T-helper 17 cell (primary cell): ENCODE measurements around the gene APLP1. TPM values are rescaled to one million over a fixed set of nuclear protein-coding genes. Genes with fewer than 3 reads are reported as not detected.
"Not testable (repeated sequence)": the region's sequence is repeated elsewhere in the genome, so short reads cannot be mapped to it uniquely, and the experiment has no call there.

Experiments used
- ATAC-seq: fragments of 150-1000 bp; cut with Tn5 transposase; 2 replicates; pipeline ENCODE4 v1.10.0; 2021; ENCODE audit warnings: mild to moderate bottlenecking, moderate library complexity
- DNase-seq, 3 donors: peaks; one replicate each; pipeline versions ENCODE4 v3.0.0 to v3.0.0-alpha.2; 2020 to 2021
- H3K9me3 ChIP-seq: one replicate; pipeline ENCODE4 v1.7.0; 2013; ENCODE audit warnings: low read length, mild to moderate bottlenecking; ENCODE audit not compliant: control insufficient read depth, poor library complexity, severe bottlenecking
- H3K27ac Mint-ChIP-seq: one replicate; pipeline ENCODE4 v1.8.0; 2022; ENCODE audit warnings: mild to moderate bottlenecking, moderate library complexity, mixed read lengths
- H3K27me3 Mint-ChIP-seq: one replicate; pipeline ENCODE4 v1.8.0; 2022; ENCODE audit warnings: mixed read lengths
- H3K36me3 Mint-ChIP-seq: one replicate; pipeline ENCODE4 v1.8.0; 2022; ENCODE audit warnings: low read depth, mixed read lengths
- H3K4me1 Mint-ChIP-seq: one replicate; pipeline ENCODE4 v1.8.0; 2022; ENCODE audit warnings: mild to moderate bottlenecking, mixed read lengths
- H3K4me3 Mint-ChIP-seq: one replicate; pipeline ENCODE4 v1.8.0; 2022; ENCODE audit warnings: mild to moderate bottlenecking, moderate library complexity, mixed read lengths
- total RNA-seq, 4 donors: library from RNA in 2 of 4; stranded (reverse) in 2 of 4; gene quantifications; one replicate each; pipeline ENCODE4 v1.2.3 and lab custom pipeline; 2022 to 2026

Gene APLP1
- total RNA-seq, 2 donors from 2014 or later = not detected

DNA sequence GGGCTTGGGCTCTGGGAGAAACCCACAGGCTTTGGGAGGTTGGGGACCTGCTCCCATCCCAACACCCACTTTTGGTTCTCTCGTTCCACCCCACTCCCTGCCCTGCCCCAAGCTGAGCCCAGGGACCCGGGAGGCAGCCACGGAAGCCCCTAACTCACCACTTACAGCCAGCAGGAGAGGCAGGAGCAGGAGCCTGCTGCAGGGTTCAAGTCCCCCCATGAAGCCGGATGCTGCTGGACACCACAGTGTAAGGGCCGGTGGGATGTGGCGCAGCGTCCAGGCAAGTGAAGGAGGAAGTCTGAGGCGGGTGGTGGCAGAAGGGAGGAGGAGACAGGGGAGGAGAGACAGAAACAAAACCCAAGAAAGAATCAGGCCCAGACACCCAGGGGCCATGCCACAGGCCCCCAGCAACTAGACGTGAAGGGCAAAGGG is 39.7 kb downstream of the APLP1 start, which contains the start of gene TYROBP:
TSS of gene TYROBP (minus strand) at position 286 of the 432 bp plus-strand sequence. CDS start at position 219, 67 bp downstream.
- no peak within 1 kb of the TSS for H3K27ac Mint-ChIP-seq
- peak within 1 kb of the TSS; percentile 19 for H3K4me3 Mint-ChIP-seq
- DNase-seq = no peak
- no peak for ATAC-seq
- no peaks in the 10 kb centered on the region for H3K27me3 Mint-ChIP-seq
- peaks cover 22% of the 10 kb centered on the region for H3K4me1 Mint-ChIP-seq
- H3K9me3 ChIP-seq = no peaks in the 10 kb centered on the region
- peaks cover 3% of the 10 kb centered on the region for H3K36me3 Mint-ChIP-seq

DNA sequence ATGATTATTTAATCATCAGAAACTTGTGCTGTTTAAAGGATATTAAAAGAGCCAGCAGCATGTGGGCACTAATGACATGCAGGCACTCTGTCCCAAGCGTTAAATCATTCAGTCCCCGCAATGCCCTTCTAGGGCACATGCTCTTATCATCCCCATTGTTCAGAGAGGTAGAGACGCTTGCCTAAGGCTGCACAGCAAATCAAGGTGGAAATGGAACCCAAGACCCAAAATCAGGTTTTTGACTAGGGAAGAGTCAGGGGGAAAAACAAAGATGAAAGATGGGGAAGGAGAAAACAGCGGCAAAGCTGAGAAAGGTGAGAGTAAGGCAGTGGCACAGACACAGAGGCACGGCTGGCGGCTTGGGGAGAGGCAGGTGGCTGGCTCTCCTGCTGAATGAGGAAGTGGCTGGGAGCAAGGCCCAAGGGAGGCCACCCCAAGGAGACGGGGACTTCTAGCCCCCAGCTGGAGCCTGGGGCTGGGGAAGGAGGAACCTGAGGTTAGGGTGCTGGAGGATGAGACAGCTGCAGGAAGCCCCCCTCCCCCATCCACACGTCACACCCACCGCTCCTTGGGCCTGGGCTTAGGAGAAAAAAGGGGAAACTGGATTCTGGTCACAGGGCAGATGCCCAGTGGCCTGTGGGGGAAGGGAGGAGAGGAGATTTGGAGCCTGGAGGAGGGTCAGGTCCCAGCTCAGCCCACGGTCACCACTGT is 40.8 kb downstream of the APLP1 start:
- no peak overlapping the region for H3K27ac Mint-ChIP-seq
- H3K4me3 Mint-ChIP-seq = peak overlapping the region; percentile 19
- no peaks in the 10 kb centered on the region for H3K36me3 Mint-ChIP-seq
- H3K27me3 Mint-ChIP-seq = no peaks in the 10 kb centered on the region
- H3K4me1 Mint-ChIP-seq = peaks cover 13% of the 10 kb centered on the region
- ATAC-seq (peak; percentile 80), DNase-seq (no peak)
- H3K9me3 ChIP-seq = no peaks in the 10 kb centered on the region

DNA sequence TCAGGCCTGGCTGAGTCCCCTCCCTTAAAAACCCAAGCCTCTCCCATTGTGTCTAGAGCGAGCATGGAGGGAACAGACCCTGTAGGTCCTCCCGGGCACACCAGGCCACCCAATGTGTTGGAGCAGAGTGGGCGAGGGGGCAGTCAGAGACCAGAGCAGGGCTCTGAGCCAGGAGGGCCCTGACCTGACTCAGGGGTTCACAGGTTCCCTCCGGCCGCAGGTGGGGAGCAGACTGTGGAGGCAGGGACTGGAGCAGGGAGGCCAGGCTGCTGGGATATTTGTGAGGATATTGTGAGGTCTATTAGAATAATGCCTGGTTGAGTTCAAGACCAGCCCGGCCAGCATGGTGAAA is 41.3 kb downstream of the APLP1 start:
- Mint-ChIP-seq H3K36me3 (no peaks in the 10 kb centered on the region), H3K27ac (no peak overlapping the region), H3K4me3 (no peak overlapping the region), H3K4me1 (peaks cover 8% of the 10 kb centered on the region), H3K27me3 (no peaks in the 10 kb centered on the region)
- DNase-seq (no peak), ATAC-seq (no peak)
- H3K9me3 ChIP-seq = no peaks in the 10 kb centered on the region

DNA sequence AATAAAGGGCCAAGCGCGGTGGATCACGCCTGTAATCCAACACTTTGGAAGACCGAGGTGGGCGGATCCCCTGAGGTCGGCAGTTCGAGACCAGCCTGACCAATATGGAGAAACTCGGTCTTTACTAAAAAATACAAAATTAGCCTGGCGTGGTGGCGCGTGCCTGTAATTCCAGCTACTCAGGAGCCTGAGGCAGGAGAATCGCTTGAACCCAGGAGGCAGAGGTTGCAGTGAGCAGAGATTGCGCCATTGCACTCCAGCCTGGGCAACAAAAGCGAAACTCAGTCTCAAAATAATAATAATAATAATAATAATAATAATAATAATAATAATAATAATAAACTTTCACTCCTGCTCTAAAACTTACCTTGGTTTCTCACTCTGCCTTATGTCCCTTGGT is 42.0 kb downstream of the APLP1 start:
- not testable (repeated sequence) for H3K36me3 Mint-ChIP-seq, H3K27me3 Mint-ChIP-seq, H3K9me3 ChIP-seq, H3K4me3 Mint-ChIP-seq, DNase-seq, ATAC-seq, H3K4me1 Mint-ChIP-seq, H3K27ac Mint-ChIP-seq

DNA sequence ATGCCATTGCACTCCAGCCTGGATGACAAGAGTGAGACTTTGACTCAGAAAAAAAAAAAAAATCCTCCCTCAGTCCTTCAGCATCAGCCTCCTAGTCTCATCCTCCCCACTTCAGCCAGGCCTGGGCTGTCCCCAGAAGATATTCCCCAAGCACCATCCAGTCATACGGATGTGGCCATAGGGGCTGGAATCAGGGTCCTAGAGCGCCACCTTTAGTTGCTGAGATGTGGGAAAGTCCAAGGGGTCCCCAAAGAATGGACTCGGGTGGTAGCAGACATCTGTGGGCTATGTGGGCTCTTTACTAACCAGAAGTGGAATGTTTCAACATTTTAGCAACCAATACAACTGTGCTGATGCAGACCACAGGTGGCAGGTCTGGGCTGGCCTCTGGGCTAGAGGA is 42.8 kb downstream of the APLP1 start:
- DNase-seq = no peak
- no peaks in the 10 kb centered on the region for H3K9me3 ChIP-seq
- H3K4me3 Mint-ChIP-seq = no peak overlapping the region
- H3K4me1 Mint-ChIP-seq = peaks cover 8% of the 10 kb centered on the region
- H3K36me3 Mint-ChIP-seq = no peaks in the 10 kb centered on the region
- no peak overlapping the region for H3K27ac Mint-ChIP-seq
- ATAC-seq = no peak
- H3K27me3 Mint-ChIP-seq = no peaks in the 10 kb centered on the region

DNA sequence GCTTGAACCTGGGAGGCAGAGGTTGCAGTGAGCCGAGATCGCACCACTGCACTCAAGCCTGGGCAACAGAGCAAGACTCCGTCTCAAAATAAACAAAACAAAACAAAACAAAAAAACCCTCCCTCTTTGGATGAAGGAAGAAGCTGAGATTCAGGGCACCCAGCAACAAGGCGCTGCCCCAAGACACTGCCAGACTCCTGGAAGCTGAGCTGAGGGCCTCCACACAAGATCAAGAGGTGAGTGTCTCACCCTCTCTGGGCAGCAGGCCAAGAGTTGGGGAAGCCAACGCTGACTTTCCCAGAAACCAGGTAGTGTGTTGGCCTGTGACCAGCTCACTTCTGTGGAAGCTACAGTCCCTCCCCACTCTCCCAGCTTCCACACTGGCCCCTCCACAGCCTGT is 43.4 kb downstream of the APLP1 start:
- no peak for ATAC-seq
- Mint-ChIP-seq H3K4me3 (no peak overlapping the region), H3K4me1 (peaks cover 8% of the 10 kb centered on the region), H3K27ac (no peak overlapping the region), H3K27me3 (no peaks in the 10 kb centered on the region), H3K36me3 (no peaks in the 10 kb centered on the region)
- H3K9me3 ChIP-seq = no peaks in the 10 kb centered on the region
- no peak for DNase-seq

DNA sequence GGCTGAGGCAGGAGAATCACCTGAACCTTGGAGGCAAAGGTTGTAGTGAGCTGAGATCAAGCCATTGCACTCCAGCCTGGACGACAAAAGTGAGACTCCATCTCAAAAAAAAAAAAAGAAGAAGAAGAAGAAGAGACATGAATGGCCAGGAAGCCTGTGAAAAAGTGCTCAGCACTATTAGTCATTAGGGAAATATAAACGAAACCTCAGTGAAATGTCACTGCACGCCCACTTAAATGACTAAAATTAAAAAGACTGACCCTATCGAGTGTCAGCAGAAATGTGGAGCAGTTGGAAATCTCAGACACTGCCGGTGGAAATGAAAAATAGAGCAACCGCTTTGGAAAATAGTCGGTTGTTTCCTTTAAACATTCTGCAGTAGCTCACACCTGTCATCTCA is 45.2 kb downstream of the APLP1 start:
- Mint-ChIP-seq H3K27me3 (no peaks in the 10 kb centered on the region), H3K27ac (peak overlapping the region; percentile 6), H3K4me1 (peaks cover 8% of the 10 kb centered on the region), H3K36me3 (peaks cover 2% of the 10 kb centered on the region), H3K4me3 (no peak overlapping the region)
- ATAC-seq = no peak
- DNase-seq = no peak
- no peaks in the 10 kb centered on the region for H3K9me3 ChIP-seq

DNA sequence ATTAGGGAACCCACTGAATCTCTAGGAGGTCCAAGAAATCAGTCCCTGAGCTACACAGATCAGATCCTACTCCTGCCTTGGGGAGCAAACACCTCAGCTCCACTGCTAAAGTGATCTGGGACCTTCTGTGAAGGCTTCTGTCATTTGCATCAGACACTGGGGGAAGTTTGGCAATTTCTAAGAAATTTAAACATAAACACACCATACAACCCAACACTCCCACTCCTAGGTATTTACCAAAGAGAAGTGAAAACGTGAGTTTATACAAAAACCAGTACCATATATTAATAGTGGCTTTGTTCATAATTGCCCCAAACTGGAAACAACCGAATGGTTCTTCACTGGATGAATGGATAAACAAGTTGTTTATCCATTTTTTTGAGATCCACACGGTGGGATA is 47.1 kb downstream of the APLP1 start:
- H3K9me3 ChIP-seq = no peaks in the 10 kb centered on the region
- H3K4me1 Mint-ChIP-seq = peaks cover 2% of the 10 kb centered on the region
- ATAC-seq (no peak), DNase-seq (no peak)
- peak overlapping the region; percentile 32 for H3K27ac Mint-ChIP-seq
- no peak overlapping the region for H3K4me3 Mint-ChIP-seq
- no peaks in the 10 kb centered on the region for H3K27me3 Mint-ChIP-seq
- H3K36me3 Mint-ChIP-seq = peaks cover 2% of the 10 kb centered on the region

DNA sequence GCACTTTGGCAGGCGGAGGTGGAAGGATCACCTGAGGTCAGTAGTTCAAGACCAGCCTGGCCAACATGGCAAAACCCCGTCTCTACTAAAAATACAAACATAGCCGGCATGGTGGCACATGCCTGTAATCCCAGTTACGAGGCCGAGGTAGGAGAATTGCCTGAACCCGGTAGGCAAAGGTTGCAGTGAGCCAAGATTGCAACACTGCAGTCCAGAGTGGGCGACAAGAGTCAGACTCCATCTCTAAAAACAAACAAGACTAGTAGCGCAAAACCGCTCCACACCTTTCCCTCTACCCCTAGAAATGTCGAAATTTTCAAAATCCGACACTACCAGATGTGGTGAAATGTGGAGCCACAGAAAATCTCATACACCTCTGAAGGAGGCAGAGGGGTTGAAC is 50.9 kb downstream of the APLP1 start:
- no peak for DNase-seq
- Mint-ChIP-seq H3K36me3 (peaks cover 2% of the 10 kb centered on the region), H3K27ac (no peak overlapping the region), H3K4me1 (peaks cover 2% of the 10 kb centered on the region), H3K27me3 (no peaks in the 10 kb centered on the region), H3K4me3 (no peak overlapping the region)
- ATAC-seq = no peak
- no peaks in the 10 kb centered on the region for H3K9me3 ChIP-seq

DNA sequence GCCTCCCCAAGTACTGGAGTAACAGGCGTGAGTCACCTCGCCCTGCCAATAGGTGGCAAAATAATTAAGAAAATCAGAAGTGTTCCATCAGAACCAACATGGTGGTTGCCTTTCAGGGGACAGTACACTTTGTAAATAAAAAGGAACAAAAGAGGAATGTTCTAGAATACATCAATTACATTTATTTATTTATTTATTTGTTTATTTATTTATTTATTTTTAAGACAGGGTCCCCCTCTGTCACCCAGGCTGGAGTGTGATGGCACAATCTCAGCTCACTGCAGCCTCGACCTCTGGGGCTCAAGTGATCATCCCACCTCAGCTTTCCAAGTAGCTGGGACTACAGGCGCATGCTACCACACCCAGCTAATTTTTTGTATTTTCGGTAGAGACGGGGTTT is 52.6 kb downstream of the APLP1 start:
- no peaks in the 10 kb centered on the region for H3K4me1 Mint-ChIP-seq
- DNase-seq = no peak
- H3K9me3 ChIP-seq = no peaks in the 10 kb centered on the region
- ATAC-seq = no peak
- no peak overlapping the region for H3K4me3 Mint-ChIP-seq
- no peak overlapping the region for H3K27ac Mint-ChIP-seq
- H3K27me3 Mint-ChIP-seq = no peaks in the 10 kb centered on the region
- peaks cover 2% of the 10 kb centered on the region for H3K36me3 Mint-ChIP-seq

DNA sequence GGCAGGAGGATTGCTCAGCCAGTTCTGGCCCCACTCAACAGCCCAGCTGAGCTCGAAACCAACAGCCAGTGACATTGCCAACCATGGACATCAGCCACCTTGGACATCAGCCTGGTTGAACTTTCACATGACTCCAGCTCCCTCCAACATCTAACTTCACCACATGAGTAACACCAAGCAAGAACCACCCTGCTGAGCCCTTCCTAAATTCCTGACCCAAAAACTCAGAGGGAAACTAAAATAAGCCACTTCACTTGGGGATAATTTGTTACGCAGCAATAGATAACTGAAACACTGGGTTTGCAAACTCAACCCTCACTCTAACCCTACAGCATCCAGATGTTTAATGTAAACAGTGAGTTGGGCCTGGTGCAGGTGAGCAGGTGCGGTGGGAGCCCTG is 57.1 kb downstream of the APLP1 start:
- H3K27ac Mint-ChIP-seq = no peak overlapping the region
- H3K27me3 Mint-ChIP-seq = no peaks in the 10 kb centered on the region

DNA sequence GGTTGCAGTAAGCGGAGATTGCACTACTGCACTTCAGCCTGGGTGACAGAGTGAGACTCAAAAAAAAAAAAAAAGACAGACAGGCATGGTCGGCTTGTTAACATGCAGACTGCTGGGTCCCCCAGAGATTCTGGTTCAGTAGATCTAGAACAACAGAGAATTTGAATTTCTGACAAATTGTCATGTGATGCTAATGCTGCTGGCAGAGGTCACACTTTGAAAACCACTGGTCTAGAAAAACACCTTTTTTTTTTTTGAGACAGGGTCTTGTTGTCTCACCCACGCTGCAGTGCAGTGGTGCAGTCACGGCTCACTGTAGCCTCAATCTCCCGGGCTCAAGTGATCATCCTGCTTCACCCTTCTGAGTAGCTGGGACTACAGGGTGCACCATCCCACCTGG is 60.1 kb downstream of the APLP1 start:
- Mint-ChIP-seq H3K36me3 (no peaks in the 10 kb centered on the region), H3K4me3 (no peak overlapping the region), H3K27ac (no peak overlapping the region), H3K27me3 (no peaks in the 10 kb centered on the region), H3K4me1 (peaks cover 20% of the 10 kb centered on the region)
- DNase-seq (no peak), ATAC-seq (no peak)
- H3K9me3 ChIP-seq = no peaks in the 10 kb centered on the region

More for the DNA sequence above, 57.1 kb downstream of the APLP1 start:
- H3K36me3 Mint-ChIP-seq = no peaks in the 10 kb centered on the region
- no peaks in the 10 kb centered on the region for H3K9me3 ChIP-seq
- DNase-seq = no peak
- no peak for ATAC-seq
- H3K4me1 Mint-ChIP-seq = peaks cover 10% of the 10 kb centered on the region
- no peak overlapping the region for H3K4me3 Mint-ChIP-seq
